ENCODE measurements around the gene TBC1D26.
"Not testable (repeated sequence)": the region's sequence is repeated elsewhere in the genome, so short reads cannot be mapped to it uniquely, and the experiment has no call there.

Gene TBC1D26

GRCh38 chr17:15782866-15783265 is 50.8 kb downstream of the TBC1D26 start:
- no peak for ATAC-seq
- H3K27me3 Mint-ChIP-seq, result peaks cover 25% of the 10 kb centered on the region
- H3K4me3 Mint-ChIP-seq, result no peak overlapping the region
- no peaks in the 10 kb centered on the region for H3K4me1 Mint-ChIP-seq
- peaks cover 28% of the 10 kb centered on the region for H3K36me3 Mint-ChIP-seq
- H3K27ac Mint-ChIP-seq, result no peak overlapping the region
- H3K9me3 Mint-ChIP-seq, result peaks cover 15% of the 10 kb centered on the region

- H3K27me3 Mint-ChIP-seq, result peaks cover 25% of the 10 kb centered on the region
Measured at GRCh38 chr17:15783461-15783860, 51.4 kb downstream of the TBC1D26 start.

GRCh38 chr17:15784351-15784750 is 52.3 kb downstream of the TBC1D26 start:
- not testable (repeated sequence) for H3K9me3 Mint-ChIP-seq, H3K4me3 Mint-ChIP-seq, H3K4me1 Mint-ChIP-seq, ATAC-seq, H3K27ac Mint-ChIP-seq
- Mint-ChIP-seq H3K36me3 (peaks cover 18% of the 10 kb centered on the region), H3K27me3 (peaks cover 25% of the 10 kb centered on the region)

More at GRCh38 chr17:15783461-15783860, 51.4 kb downstream of the TBC1D26 start:
- ATAC-seq, result no peak
- H3K36me3 Mint-ChIP-seq, result peaks cover 24% of the 10 kb centered on the region
- H3K9me3 Mint-ChIP-seq, result peaks cover 12% of the 10 kb centered on the region
- H3K4me1 Mint-ChIP-seq, result no peaks in the 10 kb centered on the region
- no peak overlapping the region for H3K4me3 Mint-ChIP-seq
- H3K27ac Mint-ChIP-seq, result no peak overlapping the region

GRCh38 chr17:15787363-15788075 is 55.4 kb downstream of the TBC1D26 start:
- not testable (repeated sequence) for H3K4me3 Mint-ChIP-seq, H3K9me3 Mint-ChIP-seq, H3K4me1 Mint-ChIP-seq, H3K36me3 Mint-ChIP-seq, ATAC-seq, H3K27ac Mint-ChIP-seq
- H3K27me3 Mint-ChIP-seq, result peaks cover 11% of the 10 kb centered on the region

- H3K9me3 Mint-ChIP-seq, H3K27ac Mint-ChIP-seq, H3K4me3 Mint-ChIP-seq, ATAC-seq, H3K4me1 Mint-ChIP-seq, H3K27me3 Mint-ChIP-seq, H3K36me3 Mint-ChIP-seq: not testable (repeated sequence)
Measured at GRCh38 chr17:15788365-15788764, 56.3 kb downstream of the TBC1D26 start.

Data from stimulated activated memory B cell treated with anti-CD40 and anti-IgM and Interleukin-4, amounts not matched to agents 10 μg/mL and 1 μg/mL and 100 μg/mL, for 72 hours (primary cell).